Left ventricle myocardium inferior (tissue), 1 donor: ENCODE results near the gene NBEA. TPM values are rescaled to one million over a fixed set of nuclear protein-coding genes. Genes with fewer than 3 reads are reported as not detected.

Source experiments
- DNase-seq: peaks from one replicate; pipeline ENCODE4 v3.0.0-alpha.2; 2020
- H3K27ac ChIP-seq: fragments of 200-600 bp; replicated peaks from 2 replicates; pipeline ENCODE4 v1.8.0; 2021
- H3K27me3 ChIP-seq: fragments of 200-600 bp; 2 replicates; pipeline ENCODE4 v1.8.0; 2021; ENCODE audit warnings: low read depth
- H3K36me3 ChIP-seq: fragments of 200-600 bp; 2 replicates; pipeline ENCODE4 v1.8.0; 2021
- H3K4me1 ChIP-seq: fragments of 200-600 bp; 2 replicates; pipeline ENCODE4 v1.8.0; 2021
- H3K4me3 ChIP-seq: fragments of 200-600 bp; 2 replicates; pipeline ENCODE4 v1.8.0; 2021; ENCODE audit warnings: mild to moderate bottlenecking, moderate library complexity
- H3K9me3 ChIP-seq: fragments of 200-600 bp; replicated peaks from 2 replicates; pipeline ENCODE4 v1.8.0; 2021
- intact Hi-C: fragments of 100-400 bp; cut with micrococcal nuclease; formaldehyde crosslinking; loops from one replicate; pipeline ENCODE4 v1.11.0; 2022
- total RNA-seq: library from RNA; stranded (reverse); fragmentation: NEBNext Ultra II Directional; extraction: Animal tissue kit (Norgen Biotek cat#: 25700); gene quantifications from one replicate; pipeline ENCODE4 v1.2.1, GENCODE V29; 2021
- TF ChIP-seq, protein P1 (sequence below): fragments of 200-600 bp; IDR thresholded peaks from 2 replicates; pipeline ENCODE4 v1.8.0; 2021; ENCODE audit warnings: antibody characterized with exemption, mild to moderate bottlenecking, borderline replicate concordance
- donor health status: DM: no; HTN: yes; CAD: no; lungs with severe emphysema.

NBEA gene
- total RNA-seq, 1 donor from 2014 or later, result 21.0 TPM

DNA sequence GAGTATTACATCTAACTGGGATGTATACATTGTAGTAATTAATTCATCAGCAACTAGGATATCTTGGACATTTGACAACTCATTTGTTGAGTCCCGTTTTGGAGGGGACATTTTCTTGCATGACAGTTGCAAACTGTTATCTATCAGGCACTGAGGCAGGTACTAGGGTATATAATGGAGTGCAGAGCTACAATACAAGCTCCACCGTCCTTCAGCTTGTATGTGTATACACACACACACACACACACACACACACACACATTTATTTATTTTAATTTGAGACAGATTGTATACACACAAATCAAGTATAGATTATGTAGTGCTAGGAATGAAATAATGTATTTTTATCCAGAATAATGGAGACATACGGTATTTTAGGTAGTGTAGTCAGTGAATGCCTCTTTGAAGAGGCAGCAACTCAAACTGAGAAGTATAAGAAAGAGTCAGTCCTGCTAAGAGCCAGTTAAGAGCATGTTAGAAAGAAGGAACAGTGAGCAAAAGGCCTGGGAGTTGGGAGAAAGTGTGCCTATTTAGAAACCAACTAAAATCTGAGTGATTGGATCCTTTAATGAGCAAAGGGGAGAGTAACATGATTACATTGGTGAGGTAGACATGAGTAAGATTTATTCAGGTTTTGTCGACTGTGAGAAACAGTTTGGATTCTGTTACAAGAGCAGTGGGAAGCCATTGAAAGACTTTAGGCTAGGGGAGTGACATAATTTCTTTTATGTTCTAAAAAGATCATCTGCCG lies 74.5 kb downstream of the NBEA start:
- H3K27me3 ChIP-seq, result no peaks in the 10 kb centered on the region
- TF ChIP-seq, protein P1, sequence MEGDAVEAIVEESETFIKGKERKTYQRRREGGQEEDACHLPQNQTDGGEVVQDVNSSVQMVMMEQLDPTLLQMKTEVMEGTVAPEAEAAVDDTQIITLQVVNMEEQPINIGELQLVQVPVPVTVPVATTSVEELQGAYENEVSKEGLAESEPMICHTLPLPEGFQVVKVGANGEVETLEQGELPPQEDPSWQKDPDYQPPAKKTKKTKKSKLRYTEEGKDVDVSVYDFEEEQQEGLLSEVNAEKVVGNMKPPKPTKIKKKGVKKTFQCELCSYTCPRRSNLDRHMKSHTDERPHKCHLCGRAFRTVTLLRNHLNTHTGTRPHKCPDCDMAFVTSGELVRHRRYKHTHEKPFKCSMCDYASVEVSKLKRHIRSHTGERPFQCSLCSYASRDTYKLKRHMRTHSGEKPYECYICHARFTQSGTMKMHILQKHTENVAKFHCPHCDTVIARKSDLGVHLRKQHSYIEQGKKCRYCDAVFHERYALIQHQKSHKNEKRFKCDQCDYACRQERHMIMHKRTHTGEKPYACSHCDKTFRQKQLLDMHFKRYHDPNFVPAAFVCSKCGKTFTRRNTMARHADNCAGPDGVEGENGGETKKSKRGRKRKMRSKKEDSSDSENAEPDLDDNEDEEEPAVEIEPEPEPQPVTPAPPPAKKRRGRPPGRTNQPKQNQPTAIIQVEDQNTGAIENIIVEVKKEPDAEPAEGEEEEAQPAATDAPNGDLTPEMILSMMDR, result no peak
- H3K27ac ChIP-seq, result no peak overlapping the region
- no peaks in the 10 kb centered on the region for H3K36me3 ChIP-seq
- peaks cover 20% of the 10 kb centered on the region for H3K4me1 ChIP-seq
- intact Hi-C loops, result no loop called here
- no peak overlapping the region for H3K4me3 ChIP-seq
- H3K9me3 ChIP-seq, result peaks cover 7% of the 10 kb centered on the region
- DNase-seq, result no peak

DNA sequence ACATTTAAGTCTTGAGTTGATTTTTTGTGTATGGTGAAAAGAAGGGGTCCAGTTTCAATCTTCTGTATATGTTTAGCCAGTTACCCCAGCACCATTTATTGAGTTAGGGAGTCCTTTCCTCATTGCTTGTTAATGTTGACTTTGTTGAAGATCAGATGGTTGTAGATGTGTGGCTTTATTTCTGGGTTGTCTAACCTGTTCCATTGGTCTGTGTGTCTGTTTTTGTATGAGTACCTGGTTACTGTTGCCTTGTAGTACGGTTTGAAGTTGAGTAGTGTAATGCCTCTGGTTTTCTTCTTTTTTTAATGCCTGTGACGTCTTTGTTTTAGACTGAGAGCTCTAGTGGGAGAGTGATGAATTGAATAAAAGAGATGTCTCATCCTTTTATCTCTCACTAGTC lies 83.2 kb downstream of the NBEA start:
- H3K4me1 ChIP-seq, result peaks cover 11% of the 10 kb centered on the region
- DNase-seq, result no peak
- TF ChIP-seq, protein P1, result no peak
- intact Hi-C loops, result no loop called here
- no peak overlapping the region for H3K27ac ChIP-seq
- H3K4me3 ChIP-seq, result no peak overlapping the region
- no peaks in the 10 kb centered on the region for H3K27me3 ChIP-seq
- H3K36me3 ChIP-seq, result no peaks in the 10 kb centered on the region
- peaks cover 41% of the 10 kb centered on the region for H3K9me3 ChIP-seq

DNA sequence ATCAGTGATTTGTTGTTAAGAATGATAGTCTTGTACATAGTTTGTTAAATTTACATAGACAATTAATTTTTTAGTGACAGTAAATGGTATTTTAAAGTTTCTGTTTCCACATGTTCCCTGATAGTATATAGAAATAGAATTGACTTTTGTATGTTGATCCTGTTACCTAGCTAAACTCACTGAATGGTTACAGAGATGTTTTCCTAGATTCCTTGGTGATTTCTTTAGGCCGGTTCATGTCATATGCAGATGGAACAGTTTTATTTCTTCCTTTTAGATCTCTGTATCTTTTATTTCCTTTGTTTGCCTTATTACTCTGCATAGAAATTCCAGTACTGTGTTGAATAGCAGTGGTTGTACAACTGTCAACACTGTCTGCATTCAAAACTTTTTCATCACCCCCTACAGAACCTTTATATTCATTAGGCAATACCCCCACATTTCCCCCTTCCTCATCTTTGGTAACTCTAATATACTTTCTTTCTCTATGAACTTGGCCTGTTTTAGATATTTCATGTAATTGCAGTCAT lies 86.3 kb downstream of the NBEA start:
- no peak for DNase-seq

DNA sequence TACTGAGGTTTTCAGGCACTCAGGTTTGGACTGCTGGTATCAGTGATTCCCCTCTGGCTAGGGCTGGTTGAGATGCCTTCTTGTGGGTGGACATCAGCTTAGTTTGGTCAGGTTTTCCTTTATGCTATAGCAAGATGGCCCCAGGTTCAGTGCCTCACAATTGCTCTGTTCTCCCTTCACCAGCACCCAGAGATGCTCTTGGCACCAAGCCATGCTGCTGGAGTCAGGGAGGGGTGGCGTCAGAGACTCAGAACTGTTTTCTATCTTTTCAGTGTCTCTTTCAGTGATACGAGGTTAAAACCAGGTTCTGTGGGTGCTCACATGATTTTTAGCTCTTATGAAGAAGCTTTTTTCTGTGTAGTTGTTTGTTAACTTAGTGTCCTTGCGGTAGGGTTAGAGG lies 96.9 kb downstream of the NBEA start:
- peaks cover 23% of the 10 kb centered on the region for H3K9me3 ChIP-seq
- intact Hi-C loops, result no loop called here
- peaks cover 20% of the 10 kb centered on the region for H3K4me1 ChIP-seq
- no peak overlapping the region for H3K4me3 ChIP-seq
- H3K27ac ChIP-seq, result no peak overlapping the region
- no peaks in the 10 kb centered on the region for H3K36me3 ChIP-seq
- H3K27me3 ChIP-seq, result no peaks in the 10 kb centered on the region
- TF ChIP-seq, protein P1, result no peak
- DNase-seq, result no peak

More for the DNA sequence above, 86.3 kb downstream of the NBEA start:
- TF ChIP-seq, protein P1, result no peak
- H3K4me1 ChIP-seq, result peaks cover 11% of the 10 kb centered on the region
- H3K9me3 ChIP-seq, result peaks cover 58% of the 10 kb centered on the region
- no peak overlapping the region for H3K4me3 ChIP-seq
- intact Hi-C loops, result no loop called here
- no peaks in the 10 kb centered on the region for H3K27me3 ChIP-seq
- H3K27ac ChIP-seq, result no peak overlapping the region
- H3K36me3 ChIP-seq, result no peaks in the 10 kb centered on the region

DNA sequence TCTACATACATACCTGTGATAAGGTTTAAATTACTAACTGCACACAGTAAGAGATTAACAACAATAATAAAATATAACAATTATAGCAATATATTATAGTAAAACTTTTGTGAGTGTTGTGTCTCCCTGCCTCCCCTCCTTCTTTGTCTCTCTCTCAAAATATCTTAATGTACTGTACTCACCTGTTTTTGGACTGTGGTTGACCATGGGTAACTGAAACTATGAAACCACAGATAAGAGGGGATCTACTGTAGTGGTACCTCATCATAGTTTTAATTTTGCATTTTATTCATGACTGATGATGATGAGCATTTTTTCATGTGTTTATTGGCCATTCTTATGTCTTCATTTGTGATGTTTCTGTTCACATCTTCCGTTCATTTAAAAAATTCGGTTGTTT lies 104.5 kb downstream of the NBEA start:
- Histone ChIP-seq H3K27ac (no peak overlapping the region), H3K4me1 (no peaks in the 10 kb centered on the region), H3K36me3 (peaks cover 15% of the 10 kb centered on the region), H3K9me3 (no peaks in the 10 kb centered on the region), H3K27me3 (no peaks in the 10 kb centered on the region), H3K4me3 (no peak overlapping the region)
- no peak for DNase-seq
- TF ChIP-seq, protein P1, result no peak
- intact Hi-C loops, result no loop called here
